ENCODE data around the gene FSIP1.

DNA sequence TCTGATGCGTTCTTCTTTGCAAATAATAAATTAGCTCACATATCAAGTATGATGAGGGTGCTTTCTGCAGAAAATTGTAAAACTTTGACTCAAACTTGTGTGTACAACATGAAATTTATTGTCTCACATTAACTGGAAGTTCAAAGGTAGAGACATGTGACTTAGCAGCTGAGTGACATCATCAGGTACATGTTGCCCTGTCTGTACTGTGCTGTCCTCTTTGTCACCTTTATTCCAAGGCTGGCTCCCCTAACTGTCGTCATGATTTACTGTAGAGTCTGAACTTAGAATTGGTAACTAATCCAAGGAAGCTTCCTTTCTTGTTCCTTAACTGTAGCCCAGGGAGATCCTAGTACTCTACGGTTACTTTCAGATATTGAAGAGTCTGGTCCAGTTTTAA lies 12.3 kb upstream of the FSIP1 start:
- no peak for TF ChIP-seq POLR2A (IDR thresholded peaks at IDR 0.05)
- no peak for TF ChIP-seq CTCF (IDR thresholded peaks at IDR 0.05)

Measured in tibial nerve (tissue), 3 donors.